ENCODE results near the gene ATG4C. TPM values are rescaled to one million over a fixed set of nuclear protein-coding genes. Genes with fewer than 3 reads are reported as not detected.
"Not testable (repeated sequence)": the region's sequence is repeated elsewhere in the genome, so short reads cannot be mapped to it uniquely, and the experiment has no call there.

The ATG4C gene, protein sequence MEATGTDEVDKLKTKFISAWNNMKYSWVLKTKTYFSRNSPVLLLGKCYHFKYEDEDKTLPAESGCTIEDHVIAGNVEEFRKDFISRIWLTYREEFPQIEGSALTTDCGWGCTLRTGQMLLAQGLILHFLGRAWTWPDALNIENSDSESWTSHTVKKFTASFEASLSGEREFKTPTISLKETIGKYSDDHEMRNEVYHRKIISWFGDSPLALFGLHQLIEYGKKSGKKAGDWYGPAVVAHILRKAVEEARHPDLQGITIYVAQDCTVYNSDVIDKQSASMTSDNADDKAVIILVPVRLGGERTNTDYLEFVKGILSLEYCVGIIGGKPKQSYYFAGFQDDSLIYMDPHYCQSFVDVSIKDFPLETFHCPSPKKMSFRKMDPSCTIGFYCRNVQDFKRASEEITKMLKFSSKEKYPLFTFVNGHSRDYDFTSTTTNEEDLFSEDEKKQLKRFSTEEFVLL
- 10 to 100 TPM in 3 of 9 donors, 1 to 10 TPM in 6; 6.0 to 14.2 (median 9.4) TPM for total RNA-seq
- polyA plus RNA-seq: 1 to 10 TPM; 4.0 to 5.1 TPM
- long read RNA-seq, donor 1, partial matches to known transcripts: 0 of 10 reads
- long read RNA-seq, donor 1, other reads (novel, unspliced or antisense): 3 of 10 reads
- long read RNA-seq, donor 2, transcript ATG4C-201 (11 exons, 2,938 nt): major isoform, 13 of 25 reads
- long read RNA-seq, donor 2, transcript ATG4C-203 (11 exons, 2,890 nt): minor isoform, 6 of 25 reads
- long read RNA-seq, donor 2, partial matches to known transcripts: 1 of 25 reads
- long read RNA-seq, donor 2, other reads (novel, unspliced or antisense): 5 of 25 reads
- long read RNA-seq, donor 3, transcript ATG4C-201 (11 exons, 2,938 nt): major isoform, 6 of 8 reads
- long read RNA-seq, donor 3, partial matches to known transcripts: 1 of 8 reads
- long read RNA-seq, donor 3, other reads (novel, unspliced or antisense): 0 of 8 reads

DNA sequence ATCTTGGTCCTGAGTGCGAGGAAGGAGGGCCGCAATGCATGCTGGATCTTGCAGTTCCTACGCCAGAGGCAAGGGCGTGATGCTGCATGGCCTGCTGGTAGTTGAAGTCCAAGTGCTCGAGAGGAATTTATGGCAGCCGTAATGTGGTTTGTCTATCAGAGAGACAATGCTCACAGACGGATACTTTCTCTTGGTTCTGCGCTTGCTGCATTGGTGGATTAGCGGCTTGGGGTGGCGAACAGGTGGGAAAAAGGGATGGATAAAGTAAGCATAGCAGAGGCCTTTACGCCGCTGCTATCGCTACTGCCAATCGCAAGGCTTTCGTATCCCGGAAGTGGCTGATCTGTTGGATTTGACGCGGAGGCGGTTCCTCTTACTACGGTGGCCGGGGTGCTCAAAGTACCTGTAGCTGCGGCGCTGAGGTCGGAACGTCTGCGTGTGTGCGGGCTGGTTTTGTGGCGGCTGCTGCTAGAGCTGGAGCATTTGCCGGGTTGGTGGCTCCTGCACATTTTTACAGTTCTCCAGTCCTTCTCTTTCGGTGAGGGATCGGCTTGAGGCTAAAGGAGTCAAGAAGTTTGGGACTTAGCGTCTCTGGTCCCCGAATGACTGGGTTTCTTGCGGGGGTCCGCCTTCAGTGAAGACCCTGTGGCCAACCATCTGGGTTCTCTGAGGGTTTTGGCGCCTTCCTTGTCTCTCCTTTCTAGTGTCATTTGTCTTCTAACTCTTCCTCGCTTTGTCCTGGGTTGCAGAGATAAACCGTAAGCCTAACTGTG, at the start of gene ATG4C:
TSS of gene ATG4C (plus strand) at position 397 of the 773 bp plus-strand sequence. CDS start 19,655 bp downstream, outside the sequence.
- no peaks in the 10 kb centered on the region for H3K9me3 ChIP-seq
- peak within 1 kb of the TSS; percentile 84 to 96 (median 92) for H3K27ac ChIP-seq
- no peaks in the 10 kb centered on the region for H3K27me3 ChIP-seq
- 0 to 1% (median 0%) methylated on average over 38 of the region's 38 CpGs for WGBS, 4 donors
- peaks cover 0 to 30% (median 11%) of the 10 kb centered on the region in 12 donors for H3K4me1 ChIP-seq
- no peaks in the 10 kb centered on the region for H3K36me3 ChIP-seq
- intact Hi-C loops (cut with DNase I): no loop called here
- TF ChIP-seq CTCF (IDR thresholded peaks at IDR 0.05) (no peak), POLR2A (IDR thresholded peaks at IDR 0.05) (peak in 1 of 2 donors; percentile 69)
- ATAC-seq: peak; percentile 99 to 100 (median 100)
- H3K4me3 ChIP-seq: peak within 1 kb of the TSS; percentile 42 to 90 (median 74)
- peak; percentile 95 to 98 (median 96) for DNase-seq

- TF ChIP-seq CTCF (IDR thresholded peaks at IDR 0.05): no peak
- TF ChIP-seq POLR2A (IDR thresholded peaks at IDR 0.05): no peak
- H3K4me3 ChIP-seq: no peak overlapping the region
- intact Hi-C loops (cut with DNase I): no loop called here
- H3K4me1 ChIP-seq: peaks cover 0 to 29% (median 9%) of the 10 kb centered on the region in 12 donors
- no peaks in the 10 kb centered on the region for H3K9me3 ChIP-seq
- peak in 3 of 4 donors; percentile 41 to 61 (median 47) for ATAC-seq
- no peaks in the 10 kb centered on the region for H3K36me3 ChIP-seq
- WGBS, 4 donors: 48 to 59% (median 51%) methylated on average over 3 of the region's 3 CpGs
- peak overlapping the region in 2 of 12 donors; percentile 1 to 2 for H3K27ac ChIP-seq
- DNase-seq: no peak
- H3K27me3 ChIP-seq: peaks cover 0 to 11% (median 0%) of the 10 kb centered on the region in 9 donors
These were observed 48.3 kb upstream of the ATG4C start for GRCh38 chr1:62735491-62736171.

DNA sequence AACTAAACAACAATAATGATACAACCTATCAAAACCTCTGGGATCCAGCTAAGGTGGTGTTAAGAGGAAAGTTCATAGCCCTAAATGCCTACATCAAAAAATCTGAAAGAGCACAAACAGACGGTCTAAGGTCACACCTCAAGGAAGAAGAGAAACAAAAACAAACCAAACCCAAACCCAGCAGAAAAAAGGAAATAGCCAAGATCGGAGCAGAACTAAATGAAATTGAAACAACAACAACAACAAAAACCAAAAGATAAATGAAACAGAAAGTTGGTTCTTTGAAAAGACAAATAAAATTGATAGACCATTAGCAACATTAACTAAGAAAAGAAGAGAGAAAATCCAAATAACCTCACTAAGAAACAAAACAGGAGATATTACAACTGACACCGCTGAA, 43.2 kb upstream of the ATG4C start:
- H3K27ac ChIP-seq, DNase-seq, ATAC-seq, H3K36me3 ChIP-seq, H3K4me3 ChIP-seq, H3K9me3 ChIP-seq, H3K27me3 ChIP-seq: not testable (repeated sequence)
- WGBS, 4 donors: 75 to 88% (median 76%) methylated on average over 3 of the region's 3 CpGs
- intact Hi-C loops (cut with DNase I): loop anchor here in 4 of 10 donors (10.0 kb wide), 3 partner anchors 56 to 566 kb away; partner anchors contain the start of gene DOCK7 (in 1 of the 4)
- H3K4me1 ChIP-seq: peaks cover 0 to 14% (median 2%) of the 10 kb centered on the region in 12 donors
